Erythroblast (primary cell): ENCODE results near the gene DR1.

Source experiments
- GATA1 ChIP-seq: IDR thresholded peaks from 2 replicates; pipeline ENCODE4 v1.6.1; 2011; ENCODE audit warnings: low read depth, mild to moderate bottlenecking, control low read depth, low read length, moderate library complexity
- POLR2A ChIP-seq: IDR thresholded peaks from 2 replicates; pipeline ENCODE4 v1.6.1; 2011; ENCODE audit warnings: mild to moderate bottlenecking, low read length

GRCh38 chr1:93306920-93307319, 38.8 kb upstream of the DR1 start:
- TF ChIP-seq POLR2A (no peak), GATA1 (no peak)
